ENCODE results near the gene GSG1L.

DNA sequence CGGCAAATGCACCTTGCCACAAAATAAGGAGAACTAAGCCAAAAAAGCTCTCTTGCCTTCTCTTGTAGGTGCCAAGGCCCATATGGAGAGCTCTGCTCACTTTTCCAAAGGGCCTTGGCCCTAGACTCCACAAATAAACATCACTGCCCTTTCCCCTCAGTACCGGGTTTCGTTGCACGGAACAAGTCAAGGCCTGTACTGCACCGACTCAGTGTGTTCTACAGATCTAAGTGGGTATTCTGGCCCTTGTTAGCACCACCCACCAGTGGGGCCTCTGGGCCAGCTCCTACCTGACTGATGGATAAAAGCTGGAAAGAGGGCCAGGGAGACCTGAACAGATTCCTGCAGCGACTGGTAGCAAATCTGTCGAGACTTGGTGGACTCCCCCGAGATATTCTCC lies 43.7 kb upstream of the GSG1L start:
- TF ChIP-seq POLR2A (IDR thresholded peaks at IDR 0.05), result no peak
- TF ChIP-seq, protein P1, sequence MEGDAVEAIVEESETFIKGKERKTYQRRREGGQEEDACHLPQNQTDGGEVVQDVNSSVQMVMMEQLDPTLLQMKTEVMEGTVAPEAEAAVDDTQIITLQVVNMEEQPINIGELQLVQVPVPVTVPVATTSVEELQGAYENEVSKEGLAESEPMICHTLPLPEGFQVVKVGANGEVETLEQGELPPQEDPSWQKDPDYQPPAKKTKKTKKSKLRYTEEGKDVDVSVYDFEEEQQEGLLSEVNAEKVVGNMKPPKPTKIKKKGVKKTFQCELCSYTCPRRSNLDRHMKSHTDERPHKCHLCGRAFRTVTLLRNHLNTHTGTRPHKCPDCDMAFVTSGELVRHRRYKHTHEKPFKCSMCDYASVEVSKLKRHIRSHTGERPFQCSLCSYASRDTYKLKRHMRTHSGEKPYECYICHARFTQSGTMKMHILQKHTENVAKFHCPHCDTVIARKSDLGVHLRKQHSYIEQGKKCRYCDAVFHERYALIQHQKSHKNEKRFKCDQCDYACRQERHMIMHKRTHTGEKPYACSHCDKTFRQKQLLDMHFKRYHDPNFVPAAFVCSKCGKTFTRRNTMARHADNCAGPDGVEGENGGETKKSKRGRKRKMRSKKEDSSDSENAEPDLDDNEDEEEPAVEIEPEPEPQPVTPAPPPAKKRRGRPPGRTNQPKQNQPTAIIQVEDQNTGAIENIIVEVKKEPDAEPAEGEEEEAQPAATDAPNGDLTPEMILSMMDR (IDR thresholded peaks at IDR 0.05), result no peak

Measured in adrenal gland (tissue), 5 donors.